ENCODE data around the gene ELK3.

Gene ELK3

GRCh38 chr12:96295532-96296160 lies 101.5 kb downstream of the ELK3 start:
- WGBS = 92% methylated on average over 6 of the region's 6 CpGs
- H3K4me3 ChIP-seq (ENCODE audit: low read length) = no peak overlapping the region
- H3K4me1 ChIP-seq (ENCODE audit: insufficient read depth, low read length) = no peaks in the 10 kb centered on the region
- peaks cover 46% of the 10 kb centered on the region for H3K36me3 ChIP-seq (ENCODE audit: insufficient read depth, low read length)
- H3K27me3 ChIP-seq (ENCODE audit: insufficient read depth, low read length) = no peaks in the 10 kb centered on the region
- H3K9ac ChIP-seq (ENCODE audit: low read depth, low read length) = no peak overlapping the region
- H3K27ac ChIP-seq (ENCODE audit: low read depth, low read length) = no peak overlapping the region
- H3K9me3 ChIP-seq (ENCODE audit: insufficient read depth, low read depth, low read length) = no peaks in the 10 kb centered on the region

GRCh38 chr12:96297504-96297903 lies 103.3 kb downstream of the ELK3 start:
- Histone ChIP-seq H3K4me1 (ENCODE audit: insufficient read depth, low read length) (peaks cover 7% of the 10 kb centered on the region; the same call in 1 of the 2 replicates), H3K27ac (ENCODE audit: low read depth, low read length) (no peak overlapping the region), H3K27me3 (ENCODE audit: insufficient read depth, low read length) (no peaks in the 10 kb centered on the region), H3K36me3 (ENCODE audit: insufficient read depth, low read length) (peaks cover 46% of the 10 kb centered on the region), H3K4me3 (ENCODE audit: low read length) (no peak overlapping the region), H3K9me3 (ENCODE audit: insufficient read depth, low read depth, low read length) (no peaks in the 10 kb centered on the region), H3K9ac (ENCODE audit: low read depth, low read length) (no peak overlapping the region)
- WGBS = 98% methylated on average over 4 of the region's 4 CpGs

GRCh38 chr12:96300064-96300463 lies 105.9 kb downstream of the ELK3 start:
- Histone ChIP-seq H3K27me3 (ENCODE audit: insufficient read depth, low read length) (no peaks in the 10 kb centered on the region), H3K4me3 (ENCODE audit: low read length) (no peak overlapping the region), H3K27ac (ENCODE audit: low read depth, low read length) (no peak overlapping the region), H3K4me1 (ENCODE audit: insufficient read depth, low read length) (peaks cover 28% of the 10 kb centered on the region), H3K9ac (ENCODE audit: low read depth, low read length) (no peak overlapping the region), H3K36me3 (ENCODE audit: insufficient read depth, low read length) (peaks cover 29% of the 10 kb centered on the region), H3K9me3 (ENCODE audit: insufficient read depth, low read depth, low read length) (no peaks in the 10 kb centered on the region)
- WGBS = over 99% methylated on average over 2 of the region's 5 CpGs

GRCh38 chr12:96301732-96302131 lies 107.6 kb downstream of the ELK3 start:
- Histone ChIP-seq H3K9ac (ENCODE audit: low read depth, low read length) (no peak overlapping the region), H3K36me3 (ENCODE audit: insufficient read depth, low read length) (peaks cover 24% of the 10 kb centered on the region), H3K27me3 (ENCODE audit: insufficient read depth, low read length) (no peaks in the 10 kb centered on the region), H3K4me3 (ENCODE audit: low read length) (no peak overlapping the region), H3K27ac (ENCODE audit: low read depth, low read length) (no peak overlapping the region), H3K4me1 (ENCODE audit: insufficient read depth, low read length) (peaks cover 32% of the 10 kb centered on the region), H3K9me3 (ENCODE audit: insufficient read depth, low read depth, low read length) (no peaks in the 10 kb centered on the region)
- 95% methylated on average over 2 of the region's 4 CpGs for WGBS

GRCh38 chr12:96302687-96303310 lies 108.6 kb downstream of the ELK3 start:
- H3K27ac ChIP-seq (ENCODE audit: low read depth, low read length) = no peak overlapping the region
- no peak overlapping the region for H3K4me3 ChIP-seq (ENCODE audit: low read length)
- peak overlapping the region; percentile 19; the same call in 1 of the 2 replicates for H3K9ac ChIP-seq (ENCODE audit: low read depth, low read length)
- no peaks in the 10 kb centered on the region for H3K27me3 ChIP-seq (ENCODE audit: insufficient read depth, low read length)
- WGBS = 82% methylated on average over 1 of the region's 2 CpGs
- peaks cover 32% of the 10 kb centered on the region for H3K4me1 ChIP-seq (ENCODE audit: insufficient read depth, low read length)
- no peaks in the 10 kb centered on the region for H3K9me3 ChIP-seq (ENCODE audit: insufficient read depth, low read depth, low read length)
- H3K36me3 ChIP-seq (ENCODE audit: insufficient read depth, low read length) = peaks cover 16% of the 10 kb centered on the region

GRCh38 chr12:96303653-96304052 lies 109.5 kb downstream of the ELK3 start:
- Histone ChIP-seq H3K36me3 (ENCODE audit: insufficient read depth, low read length) (peaks cover 9% of the 10 kb centered on the region), H3K9ac (ENCODE audit: low read depth, low read length) (no peak overlapping the region), H3K9me3 (ENCODE audit: insufficient read depth, low read depth, low read length) (no peaks in the 10 kb centered on the region), H3K4me3 (ENCODE audit: low read length) (no peak overlapping the region), H3K27ac (ENCODE audit: low read depth, low read length) (no peak overlapping the region), H3K4me1 (ENCODE audit: insufficient read depth, low read length) (peaks cover 32% of the 10 kb centered on the region), H3K27me3 (ENCODE audit: insufficient read depth, low read length) (no peaks in the 10 kb centered on the region)

GRCh38 chr12:96305665-96306064 lies 111.5 kb downstream of the ELK3 start:
- no peak overlapping the region for H3K4me3 ChIP-seq (ENCODE audit: low read length)
- no peaks in the 10 kb centered on the region for H3K9me3 ChIP-seq (ENCODE audit: insufficient read depth, low read depth, low read length)
- H3K27ac ChIP-seq (ENCODE audit: low read depth, low read length) = no peak overlapping the region
- 94% methylated on average over 2 of the region's 3 CpGs for WGBS
- H3K4me1 ChIP-seq (ENCODE audit: insufficient read depth, low read length) = peaks cover 32% of the 10 kb centered on the region
- no peaks in the 10 kb centered on the region for H3K27me3 ChIP-seq (ENCODE audit: insufficient read depth, low read length)
- no peak overlapping the region for H3K9ac ChIP-seq (ENCODE audit: low read depth, low read length)
- peaks cover 5% of the 10 kb centered on the region; the same call in 1 of the 2 replicates for H3K36me3 ChIP-seq (ENCODE audit: insufficient read depth, low read length)

GRCh38 chr12:96308881-96309280 lies 114.7 kb downstream of the ELK3 start:
- Histone ChIP-seq H3K4me1 (ENCODE audit: insufficient read depth, low read length) (peaks cover 13% of the 10 kb centered on the region; the same call in 1 of the 2 replicates), H3K27ac (ENCODE audit: low read depth, low read length) (no peak overlapping the region), H3K4me3 (ENCODE audit: low read length) (no peak overlapping the region), H3K9ac (ENCODE audit: low read depth, low read length) (no peak overlapping the region), H3K27me3 (ENCODE audit: insufficient read depth, low read length) (no peaks in the 10 kb centered on the region), H3K9me3 (ENCODE audit: insufficient read depth, low read depth, low read length) (no peaks in the 10 kb centered on the region), H3K36me3 (ENCODE audit: insufficient read depth, low read length) (peaks cover 24% of the 10 kb centered on the region)
- WGBS = 91% methylated on average over 1 of the region's 1 CpG

GRCh38 chr12:96310067-96310466 lies 115.9 kb downstream of the ELK3 start:
- Histone ChIP-seq H3K27ac (ENCODE audit: low read depth, low read length) (no peak overlapping the region), H3K4me1 (ENCODE audit: insufficient read depth, low read length) (peaks cover 4% of the 10 kb centered on the region; the same call in 1 of the 2 replicates), H3K9ac (ENCODE audit: low read depth, low read length) (no peak overlapping the region), H3K27me3 (ENCODE audit: insufficient read depth, low read length) (no peaks in the 10 kb centered on the region), H3K9me3 (ENCODE audit: insufficient read depth, low read depth, low read length) (no peaks in the 10 kb centered on the region), H3K4me3 (ENCODE audit: low read length) (no peak overlapping the region), H3K36me3 (ENCODE audit: insufficient read depth, low read length) (peaks cover 24% of the 10 kb centered on the region)
- 89% methylated on average over 2 of the region's 3 CpGs for WGBS

- H3K27me3 ChIP-seq (ENCODE audit: insufficient read depth, low read length) = no peaks in the 10 kb centered on the region
- 100% methylated on average over 1 of the region's 1 CpG for WGBS
Observed at GRCh38 chr12:96311191-96311590, 117.0 kb downstream of the ELK3 start.

GRCh38 chr12:96313606-96314005 lies 119.4 kb downstream of the ELK3 start:
- peaks cover 24% of the 10 kb centered on the region for H3K36me3 ChIP-seq (ENCODE audit: insufficient read depth, low read length)
- no peaks in the 10 kb centered on the region for H3K9me3 ChIP-seq (ENCODE audit: insufficient read depth, low read depth, low read length)
- no peak overlapping the region for H3K27ac ChIP-seq (ENCODE audit: low read depth, low read length)

More at GRCh38 chr12:96311191-96311590, 117.0 kb downstream of the ELK3 start:
- peaks cover 5% of the 10 kb centered on the region for H3K4me1 ChIP-seq (ENCODE audit: insufficient read depth, low read length)
- peaks cover 24% of the 10 kb centered on the region for H3K36me3 ChIP-seq (ENCODE audit: insufficient read depth, low read length)
- H3K4me3 ChIP-seq (ENCODE audit: low read length) = no peak overlapping the region
- H3K9ac ChIP-seq (ENCODE audit: low read depth, low read length) = no peak overlapping the region
- H3K27ac ChIP-seq (ENCODE audit: low read depth, low read length) = no peak overlapping the region
- no peaks in the 10 kb centered on the region for H3K9me3 ChIP-seq (ENCODE audit: insufficient read depth, low read depth, low read length)

More at GRCh38 chr12:96313606-96314005, 119.4 kb downstream of the ELK3 start:
- Histone ChIP-seq H3K27me3 (ENCODE audit: insufficient read depth, low read length) (no peaks in the 10 kb centered on the region), H3K9ac (ENCODE audit: low read depth, low read length) (no peak overlapping the region), H3K4me1 (ENCODE audit: insufficient read depth, low read length) (peaks cover 5% of the 10 kb centered on the region), H3K4me3 (ENCODE audit: low read length) (no peak overlapping the region)
